HepG2 (cell line): ENCODE data around the gene PRRT2. TPM values are rescaled to one million over a fixed set of nuclear protein-coding genes. Genes with fewer than 3 reads are reported as not detected.

Experiments used
- AKAP8 ChIP-seq: sonication (generic); formaldehyde crosslinking; IDR thresholded peaks from 2 replicates; pipeline ENCODE4 v1.5.1; 2020; ENCODE audit warnings: mild to moderate bottlenecking, missing genetic modification reagents
- ARNT2 ChIP-seq: sonication (generic); formaldehyde crosslinking; IDR thresholded peaks from 2 replicates; pipeline ENCODE4 v1.8.0; 2022; ENCODE audit warnings: mild to moderate bottlenecking, low read depth, missing genetic modification reagents, moderate library complexity
- ATF7-NPFF ChIP-seq: sonication (generic); formaldehyde crosslinking; IDR thresholded peaks from 2 replicates; pipeline ENCODE4 v1.8.1; 2023; ENCODE audit warnings: mild to moderate bottlenecking, low read depth, missing genetic modification reagents, moderate library complexity
- DR1 ChIP-seq: sonication (generic); formaldehyde crosslinking; IDR thresholded peaks from 2 replicates; pipeline ENCODE4 v1.8.0; 2021; ENCODE audit warnings: mild to moderate bottlenecking, missing genetic modification reagents, inconsistent platforms
- FIP1L1 ChIP-seq: fragments of 200-400 bp; formaldehyde crosslinking; IDR thresholded peaks from 2 replicates; pipeline ENCODE4 v1.6.1; 2018; ENCODE audit warnings: low read depth, mild to moderate bottlenecking, low read length, moderate library complexity, borderline replicate concordance; ENCODE audit not compliant: insufficient read depth
- FOSL1 ChIP-seq: sonication (generic); formaldehyde crosslinking; IDR thresholded peaks from 2 replicates; pipeline ENCODE4 v1.9.0; 2021; ENCODE audit warnings: missing genetic modification reagents, borderline replicate concordance
- GTF3A ChIP-seq: sonication (generic); formaldehyde crosslinking; conservative IDR thresholded peaks from 2 replicates; pipeline ENCODE4 v1.4.0; 2020; ENCODE audit warnings: mild to moderate bottlenecking, missing genetic modification reagents
- HNF4G ChIP-seq, 2 experiments: sonication (generic) in 1 of 2; formaldehyde crosslinking in 1 of 2; IDR thresholded peaks; 2 replicates each; pipeline versions ENCODE4 v1.4.0 to v1.6.1; 2011 to 2020; ENCODE audit warnings: borderline replicate concordance in 2 of 2, low read depth in 2 of 2, mild to moderate bottlenecking in 2 of 2, low read length in 1 of 2, missing genetic modification reagents in 1 of 2, moderate library complexity in 1 of 2
- KLF12 ChIP-seq: sonication (generic); formaldehyde crosslinking; IDR thresholded peaks from 2 replicates; pipeline ENCODE4 v1.4.0; 2020; ENCODE audit warnings: missing genetic modification reagents, borderline replicate concordance
- MYC ChIP-seq: sonication (generic); formaldehyde crosslinking; IDR thresholded peaks from 2 replicates; pipeline ENCODE4 v1.9.0; 2021; ENCODE audit warnings: missing genetic modification reagents, borderline replicate concordance
- NFIB ChIP-seq: sonication (generic); formaldehyde crosslinking; IDR thresholded peaks from 2 replicates; pipeline ENCODE4 v1.9.0; 2021; ENCODE audit warnings: missing genetic modification reagents, mild to moderate bottlenecking, borderline replicate concordance
- NR1H2 ChIP-seq: sonication (generic); formaldehyde crosslinking; IDR thresholded peaks from 2 replicates; pipeline ENCODE4 v1.8.1; 2022; ENCODE audit warnings: low read depth, missing genetic modification reagents, borderline replicate concordance
- NRL ChIP-seq: sonication (generic); formaldehyde crosslinking; IDR thresholded peaks from 2 replicates; pipeline ENCODE4 v1.5.0; 2020; ENCODE audit warnings: missing genetic modification reagents, mild to moderate bottlenecking, moderate library complexity, borderline replicate concordance
- SAP130 ChIP-seq: IDR thresholded peaks from 2 replicates; pipeline ENCODE4 v1.6.1; 2016; ENCODE audit warnings: low read depth
- SYNCRIP ChIP-seq: fragments of 200-400 bp; formaldehyde crosslinking; IDR thresholded peaks from 2 replicates; pipeline ENCODE4 v1.6.1; 2018; ENCODE audit warnings: mild to moderate bottlenecking, low read depth, low read length; ENCODE audit not compliant: insufficient read depth
- TBL1XR1 ChIP-seq: fragments of 150-350 bp; IDR thresholded peaks from 2 replicates; pipeline ENCODE4 v1.6.1; 2014; ENCODE audit warnings: borderline replicate concordance, low read length; ENCODE audit not compliant: partially characterized antibody
- TGIF2 ChIP-seq: IDR thresholded peaks from 2 replicates; pipeline ENCODE4 v1.6.1; 2016; ENCODE audit warnings: control low read depth, missing compliant biosample characterization
- XBP1 ChIP-seq: sonication (generic); formaldehyde crosslinking; IDR thresholded peaks from 2 replicates; pipeline ENCODE4 v1.5.0; 2020; ENCODE audit warnings: missing genetic modification reagents
- ZFP37 ChIP-seq: sonication (generic); formaldehyde crosslinking; IDR thresholded peaks from 2 replicates; pipeline ENCODE4 v1.4.0; 2020; ENCODE audit warnings: missing genetic modification reagents, borderline replicate concordance
- ZKSCAN8 ChIP-seq: IDR thresholded peaks from 2 replicates; pipeline ENCODE4 v1.6.1; 2016; ENCODE audit warnings: borderline replicate concordance, missing genetic modification reagents, missing compliant biosample characterization
- ZNF264 ChIP-seq: sonication (generic); formaldehyde crosslinking; IDR thresholded peaks from 2 replicates; pipeline ENCODE4 v1.4.0; 2020; ENCODE audit warnings: missing genetic modification reagents
- ZNF563 ChIP-seq: sonication (generic); formaldehyde crosslinking; IDR thresholded peaks from 2 replicates; pipeline ENCODE4 v1.8.0; 2022; ENCODE audit warnings: mild to moderate bottlenecking, moderate library complexity, missing genetic modification reagents
- ZNF607 ChIP-seq: sonication (generic); formaldehyde crosslinking; IDR thresholded peaks from 2 replicates; pipeline ENCODE4 v1.5.1; 2020; ENCODE audit warnings: missing genetic modification reagents, mild to moderate bottlenecking, borderline replicate concordance
- ZNF616 ChIP-seq: sonication (generic); formaldehyde crosslinking; IDR thresholded peaks from 2 replicates; pipeline ENCODE4 v1.5.0; 2020; ENCODE audit warnings: low read depth, mild to moderate bottlenecking, missing genetic modification reagents
- ZNF720 ChIP-seq: sonication (generic); formaldehyde crosslinking; IDR thresholded peaks from 2 replicates; pipeline ENCODE4 v1.4.0; 2020; ENCODE audit warnings: missing genetic modification reagents
- polyA plus RNA-seq, 8 experiments: library from polyadenylated mRNA; depleted of rRNA in 3 of 8; stranded (reverse) in 7 of 8; unstranded in 1 of 8; fragments of >200 nt; fragmentation: Illumina TruSeq in 4 of 8; extraction: Trizol in 4 of 8; gene quantifications; 2 replicates each; pipeline versions ENCODE4 v1.2.1 to v1.2.3, GENCODE V29; 2011 to 2016; ENCODE audit warnings: low read depth in 4 of 8, missing spikeins in 1 of 8, mixed read lengths in 1 of 8; ENCODE audit not compliant: insufficient read depth in 1 of 8
- total RNA-seq, 5 experiments: library from RNA; depleted of rRNA; stranded (reverse); fragments of >200 nt; fragmentation: Illumina TruSeq; extraction: Trizol; gene quantifications; 2 replicates each; pipeline ENCODE4 v1.2.3, GENCODE V29; 2016; ENCODE audit warnings: low read depth in 1 of 5
- TF ChIP-seq, protein P1 (sequence below): sonication (generic); IDR thresholded peaks from 2 replicates; pipeline ENCODE4 v1.6.1; 2016; ENCODE audit warnings: low read depth, borderline replicate concordance
- TF ChIP-seq, protein P2 (sequence below): sonication (generic); formaldehyde crosslinking; IDR thresholded peaks from 2 replicates; pipeline ENCODE4 v1.8.1; 2023; ENCODE audit warnings: mild to moderate bottlenecking, missing genetic modification reagents, borderline replicate concordance
- TF ChIP-seq, protein P3 (sequence below): sonication (generic); formaldehyde crosslinking; IDR thresholded peaks from 2 replicates; pipeline ENCODE4 v1.4.0; 2020; ENCODE audit warnings: missing genetic modification reagents; ENCODE audit errors: not compliant biosample characterization

Gene PRRT2
- total and polyA plus RNA-seq, 2 of the 13 experiments (the other 11 are each of a cell fraction or from before 2014, with no cell fraction given) = 0.51 to 1.1 TPM

DNA sequence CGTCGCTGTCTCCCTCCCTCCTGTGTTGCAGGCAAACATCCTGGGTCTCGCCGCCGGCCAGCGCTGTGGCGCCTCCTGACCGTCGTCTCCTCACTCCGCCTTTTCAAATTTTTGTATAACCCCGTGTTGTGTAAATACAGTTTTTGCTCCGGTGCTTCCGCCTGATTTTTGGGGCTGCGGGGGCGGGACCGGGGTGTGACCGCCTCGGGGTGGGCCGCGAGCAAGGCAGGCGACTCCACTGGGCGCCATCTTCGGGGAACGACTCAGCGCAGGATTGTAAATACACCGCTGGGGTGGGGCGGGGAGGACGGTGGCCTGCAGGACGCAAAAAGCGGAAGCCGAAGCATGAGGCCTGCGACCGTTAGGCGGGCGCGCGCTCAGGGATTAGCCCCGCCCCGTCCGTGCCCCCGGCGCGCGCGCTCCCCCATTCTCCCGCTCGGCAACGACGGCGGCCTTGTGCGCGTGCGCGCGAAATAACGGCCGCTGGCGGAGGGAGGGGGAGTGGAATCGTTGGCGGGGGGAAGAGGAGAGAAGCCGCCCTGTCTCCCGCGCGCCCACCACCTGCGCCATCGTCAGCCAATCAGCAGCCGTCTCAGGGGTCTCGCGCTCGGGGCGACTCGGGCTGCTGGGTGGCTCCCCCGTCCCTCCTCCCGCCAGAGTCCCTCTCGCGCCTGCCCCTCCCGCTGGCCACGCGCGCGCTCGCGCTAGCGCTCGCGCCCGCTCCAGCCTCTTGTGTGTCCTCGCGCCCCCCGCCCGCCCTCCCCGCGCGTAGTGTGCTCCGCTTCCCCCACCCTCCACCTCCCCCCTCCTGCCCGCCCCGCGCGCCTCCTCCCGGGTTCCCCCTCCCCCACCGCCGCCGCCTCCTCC, 6.5 kb upstream of the PRRT2 start (continued):
- TF ChIP-seq GTF3A (CRISPR knock-in tag) = no peak; the same call in 1 of the 2 replicates
- no peak for TF ChIP-seq SYNCRIP
- peak; percentile 49 for TF ChIP-seq TBL1XR1
- TF ChIP-seq TGIF2 (CRISPR knock-in tag) = peak; percentile 81
- 0 out of 2 replicates have a peak, but pooled peaks have one; percentile 36 for TF ChIP-seq ZFP37
- 0 out of 2 replicates have a peak, but pooled peaks have one; percentile 82 for TF ChIP-seq ZKSCAN8
- TF ChIP-seq, protein P1, sequence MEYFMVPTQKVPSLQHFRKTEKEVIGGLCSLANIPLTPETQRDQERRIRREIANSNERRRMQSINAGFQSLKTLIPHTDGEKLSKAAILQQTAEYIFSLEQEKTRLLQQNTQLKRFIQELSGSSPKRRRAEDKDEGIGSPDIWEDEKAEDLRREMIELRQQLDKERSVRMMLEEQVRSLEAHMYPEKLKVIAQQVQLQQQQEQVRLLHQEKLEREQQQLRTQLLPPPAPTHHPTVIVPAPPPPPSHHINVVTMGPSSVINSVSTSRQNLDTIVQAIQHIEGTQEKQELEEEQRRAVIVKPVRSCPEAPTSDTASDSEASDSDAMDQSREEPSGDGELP = peak; percentile 28; the same call in 1 of the 2 replicates
- TF ChIP-seq AKAP8 = peak; percentile 100
- TF ChIP-seq ATF7-NPFF (CRISPR knock-in tag) = peak; percentile 96
- peak; percentile 95 for TF ChIP-seq ZNF616 (CRISPR knock-in tag)
- TF ChIP-seq HNF4G (IDR thresholded peaks at IDR 0.05; ENCODE audit: borderline replicate concordance, low read depth, low read length) = no peak; the same call in 1 of the 2 replicates
- no peak; the same call in 1 of the 2 replicates for TF ChIP-seq HNF4G (CRISPR knock-in tag; IDR thresholded peaks at IDR 0.05; ENCODE audit: borderline replicate concordance, low read depth)
- no peak for TF ChIP-seq ZNF720
- peak; percentile 97; the same call in 1 of the 2 replicates for TF ChIP-seq ZNF607 (CRISPR knock-in tag)
- no peak; the same call in 1 of the 2 replicates for TF ChIP-seq FIP1L1
- TF ChIP-seq ARNT2 = peak; percentile 96
- no peak for TF ChIP-seq ZNF264 (CRISPR knock-in tag)
- TF ChIP-seq ZNF563 (CRISPR knock-in tag) = peak; percentile 88; the same call in 1 of the 2 replicates
- TF ChIP-seq NRL (CRISPR knock-in tag) = peak; percentile 95
- TF ChIP-seq, protein P2, sequence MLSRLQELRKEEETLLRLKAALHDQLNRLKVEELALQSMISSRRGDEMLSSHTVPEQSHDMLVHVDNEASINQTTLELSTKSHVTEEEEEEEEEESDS (CRISPR knock-in tag) = peak; percentile 95; the same call in 1 of the 2 replicates
- TF ChIP-seq MYC (CRISPR knock-in tag) = peak; percentile 99
- TF ChIP-seq, protein P3, sequence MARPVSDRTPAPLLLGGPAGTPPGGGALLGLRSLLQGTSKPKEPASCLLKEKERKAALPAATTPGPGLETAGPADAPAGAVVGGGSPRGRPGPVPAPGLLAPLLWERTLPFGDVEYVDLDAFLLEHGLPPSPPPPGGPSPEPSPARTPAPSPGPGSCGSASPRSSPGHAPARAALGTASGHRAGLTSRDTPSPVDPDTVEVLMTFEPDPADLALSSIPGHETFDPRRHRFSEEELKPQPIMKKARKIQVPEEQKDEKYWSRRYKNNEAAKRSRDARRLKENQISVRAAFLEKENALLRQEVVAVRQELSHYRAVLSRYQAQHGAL (CRISPR knock-in tag) = no peak
- TF ChIP-seq DR1 (CRISPR knock-in tag) = peak; percentile 77; the same call in 1 of the 2 replicates
- TF ChIP-seq XBP1 (CRISPR knock-in tag) = no peak
- TF ChIP-seq SAP130 (CRISPR knock-in tag) = peak; percentile 97
- peak; percentile 99 for TF ChIP-seq KLF12 (CRISPR knock-in tag)
- TF ChIP-seq NR1H2 (CRISPR knock-in tag) = no peak
- no peak for TF ChIP-seq FOSL1 (CRISPR knock-in tag)
- TF ChIP-seq NFIB (CRISPR knock-in tag) = no peak
